Measurements from ENCODE around the gene CACNB1. TPM values are rescaled to one million over a fixed set of nuclear protein-coding genes. Genes with fewer than 3 reads are reported as not detected.

CACNB1 gene
- total RNA-seq, 1 experiment from 2014 or later, result 2.9 TPM

DNA sequence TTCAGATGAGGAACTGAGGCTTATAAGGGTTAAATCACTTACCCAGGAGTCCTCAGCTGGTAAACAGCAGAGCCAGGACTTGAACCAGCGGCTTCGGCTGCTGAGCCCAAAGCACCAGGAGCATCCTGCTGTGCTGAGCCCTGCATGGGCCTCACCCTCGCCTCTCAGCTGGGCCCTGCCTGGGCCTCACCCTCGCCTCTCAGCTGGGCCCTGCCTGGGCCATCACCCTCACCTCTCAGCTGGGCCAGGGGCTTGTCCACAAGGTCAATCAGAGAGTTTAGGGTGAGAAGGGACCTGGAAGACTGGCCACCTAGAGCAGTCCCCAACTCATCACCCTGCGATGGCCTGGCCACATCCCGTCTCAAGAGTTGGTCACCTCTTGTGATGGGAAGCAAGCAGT lies 24.1 kb upstream of the CACNB1 start:
- H3K4me3 ChIP-seq, result no peak overlapping the region
- peaks cover 26% of the 10 kb centered on the region for H3K27me3 ChIP-seq (replicated peaks)
- no peaks in the 10 kb centered on the region for H3K9me3 ChIP-seq (replicated peaks)
- H3K36me3 ChIP-seq, result no peaks in the 10 kb centered on the region
- no peak for DNase-seq (ENCODE audit: low read depth in 1 of 2, low spot score in 2 of 2)
- peaks cover 13% of the 10 kb centered on the region for H3K4me1 ChIP-seq (replicated peaks)
- H3K27ac ChIP-seq, result no peak overlapping the region

DNA sequence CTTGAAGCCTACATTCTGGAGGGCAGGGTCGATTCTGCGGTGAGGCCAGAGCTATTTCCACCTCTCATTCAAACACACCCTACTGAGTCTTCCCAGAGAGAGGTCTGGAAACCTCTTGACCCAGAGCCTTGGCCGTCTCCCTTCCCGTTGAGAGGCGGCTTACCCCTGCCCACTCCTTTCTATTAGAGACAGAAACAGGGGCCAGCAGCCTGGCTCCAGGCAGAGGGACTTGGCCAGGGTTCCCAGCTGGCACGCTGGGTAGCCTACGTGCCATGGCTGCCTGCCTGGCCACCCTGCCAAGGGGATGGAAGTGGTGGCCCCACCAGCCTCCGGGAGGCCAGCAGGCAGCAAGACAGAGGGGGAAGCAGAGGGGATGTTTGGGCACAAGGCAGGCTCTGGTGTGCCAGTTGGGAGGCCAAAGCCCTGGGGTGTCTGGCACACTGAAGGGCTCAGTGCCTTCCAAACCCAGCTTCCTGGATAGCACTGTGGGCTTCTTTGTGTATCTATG lies 22.2 kb upstream of the CACNB1 start:
- Histone ChIP-seq H3K9me3 (replicated peaks) (no peaks in the 10 kb centered on the region), H3K36me3 (no peaks in the 10 kb centered on the region), H3K27me3 (replicated peaks) (peaks cover 13% of the 10 kb centered on the region), H3K27ac (no peak overlapping the region), H3K4me3 (no peak overlapping the region), H3K4me1 (replicated peaks) (no peaks in the 10 kb centered on the region)
- no peak for DNase-seq (ENCODE audit: low read depth in 1 of 2, low spot score in 2 of 2)

DNA sequence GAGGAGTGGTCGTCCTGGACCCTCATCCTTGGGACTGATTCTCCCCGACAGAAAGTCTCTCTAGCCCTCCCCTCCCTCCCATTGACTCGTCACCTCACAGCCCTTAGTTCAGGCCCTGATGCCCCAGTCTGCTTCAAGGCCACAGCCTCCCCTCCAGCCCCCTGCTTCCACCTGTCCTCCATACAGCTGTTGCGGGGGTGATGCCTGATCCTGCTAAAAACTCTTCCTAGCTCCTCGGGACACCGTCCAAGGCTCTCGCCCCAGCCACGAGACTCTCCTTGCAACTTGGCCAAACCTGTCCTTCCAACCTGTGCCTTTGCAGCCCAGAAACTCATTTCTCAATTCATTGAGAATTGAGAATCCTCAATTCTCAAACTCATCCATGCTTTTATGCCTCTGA lies 21.4 kb upstream of the CACNB1 start:
- H3K4me1 ChIP-seq (replicated peaks), result no peaks in the 10 kb centered on the region
- peaks cover 5% of the 10 kb centered on the region for H3K27me3 ChIP-seq (replicated peaks)
- no peak overlapping the region for H3K27ac ChIP-seq
- H3K36me3 ChIP-seq, result no peaks in the 10 kb centered on the region
- no peak for DNase-seq (ENCODE audit: low read depth in 1 of 2, low spot score in 2 of 2)
- no peaks in the 10 kb centered on the region for H3K9me3 ChIP-seq (replicated peaks)
- H3K4me3 ChIP-seq, result no peak overlapping the region

DNA sequence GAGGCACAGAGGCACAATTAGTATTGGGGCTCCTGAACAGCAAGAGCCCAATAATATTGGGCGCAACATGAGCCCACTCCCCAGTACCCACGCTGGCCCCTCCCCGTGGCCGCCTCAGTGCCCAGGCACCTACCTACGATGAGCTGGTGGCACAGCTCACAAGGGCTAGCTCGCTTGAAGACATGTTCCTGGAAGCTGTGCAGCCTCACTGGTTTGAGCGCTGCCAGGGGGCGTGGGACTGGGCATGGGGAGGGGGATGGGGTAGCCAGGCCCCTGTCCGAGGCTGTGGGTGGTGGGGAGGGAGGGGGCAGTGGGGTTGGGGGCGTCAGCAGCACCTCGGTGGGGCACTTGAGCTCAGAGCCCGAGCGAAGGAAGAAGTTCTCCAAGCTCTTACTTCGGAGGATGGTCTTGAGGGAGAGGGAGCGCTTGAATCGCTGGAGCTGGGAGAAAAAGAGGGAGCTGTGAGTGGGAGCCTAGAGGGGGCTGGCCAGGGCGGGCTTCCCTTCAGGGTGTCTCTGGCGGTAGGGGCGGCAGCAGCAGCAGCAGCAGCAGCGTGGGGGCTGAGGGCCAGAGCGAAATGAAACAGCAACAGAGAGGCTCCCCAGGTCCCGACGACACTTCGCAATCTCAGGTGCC lies 20.4 kb upstream of the CACNB1 start:
- DNase-seq (ENCODE audit: low read depth in 1 of 2, low spot score in 2 of 2), result no peak
- Histone ChIP-seq H3K4me1 (replicated peaks) (no peaks in the 10 kb centered on the region), H3K27me3 (replicated peaks) (peaks cover 4% of the 10 kb centered on the region; the same call in 1 of the 2 replicates), H3K27ac (no peak overlapping the region), H3K36me3 (no peaks in the 10 kb centered on the region), H3K9me3 (replicated peaks) (no peaks in the 10 kb centered on the region), H3K4me3 (no peak overlapping the region)

DNA sequence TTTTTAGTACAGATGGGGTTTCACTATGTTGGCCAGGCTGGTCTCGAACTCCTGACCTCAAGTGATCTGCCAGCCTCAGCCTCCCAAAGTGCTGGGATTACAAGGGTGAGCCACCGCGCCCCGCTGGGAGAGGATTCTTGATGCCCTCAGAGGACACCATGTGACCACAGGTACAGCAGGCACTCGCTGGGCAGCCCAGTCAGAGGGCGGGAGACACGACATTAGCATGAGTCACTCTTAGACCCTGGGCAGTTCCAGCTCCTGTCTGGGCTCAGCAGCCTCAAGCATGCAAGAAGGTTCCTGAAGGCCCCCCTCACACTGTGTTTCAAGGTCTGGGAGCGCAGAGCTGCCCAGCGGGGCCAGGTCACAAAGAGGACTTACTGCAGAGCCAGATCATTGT lies 16.4 kb upstream of the CACNB1 start:
- Histone ChIP-seq H3K27me3 (replicated peaks) (peaks cover 4% of the 10 kb centered on the region; the same call in 1 of the 2 replicates), H3K9me3 (replicated peaks) (no peaks in the 10 kb centered on the region), H3K4me1 (replicated peaks) (peaks cover 11% of the 10 kb centered on the region), H3K4me3 (no peak overlapping the region), H3K36me3 (no peaks in the 10 kb centered on the region), H3K27ac (no peak overlapping the region)
- DNase-seq (ENCODE audit: low read depth in 1 of 2, low spot score in 2 of 2), result no peak

DNA sequence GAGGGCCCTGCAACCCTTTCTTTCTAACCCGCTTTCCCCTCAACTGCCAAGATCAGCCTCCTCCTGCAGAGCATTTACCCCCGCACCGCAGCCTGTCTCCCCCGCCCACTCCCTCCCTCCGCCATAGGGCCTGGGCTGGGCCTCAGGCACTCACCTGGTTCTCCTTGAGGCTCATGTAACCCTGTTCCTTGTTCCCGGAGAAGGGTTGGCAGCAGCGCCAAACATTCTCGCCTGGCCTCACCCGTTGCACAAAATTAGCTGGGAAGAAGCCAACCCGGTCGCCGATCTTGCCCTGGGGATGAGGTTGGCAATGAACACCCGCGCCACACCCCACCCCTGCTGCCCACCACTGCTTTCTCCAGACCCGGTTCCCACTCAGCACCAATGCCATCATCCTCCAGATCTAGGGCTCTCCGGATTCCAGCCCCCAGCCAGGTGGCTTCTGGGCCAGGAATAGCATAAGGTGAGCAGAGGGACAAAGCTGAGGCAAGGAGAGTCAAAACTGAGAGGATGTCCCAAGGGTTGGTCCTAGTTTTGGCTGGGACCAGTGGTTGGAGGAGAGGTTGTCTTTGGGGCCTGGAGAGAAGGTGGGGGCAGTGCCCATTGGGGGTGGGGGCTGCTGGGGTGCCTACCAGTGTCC lies 15.5 kb upstream of the CACNB1 start:
- DNase-seq (ENCODE audit: low read depth in 1 of 2, low spot score in 2 of 2), result no peak
- no peak overlapping the region for H3K4me3 ChIP-seq

DNA sequence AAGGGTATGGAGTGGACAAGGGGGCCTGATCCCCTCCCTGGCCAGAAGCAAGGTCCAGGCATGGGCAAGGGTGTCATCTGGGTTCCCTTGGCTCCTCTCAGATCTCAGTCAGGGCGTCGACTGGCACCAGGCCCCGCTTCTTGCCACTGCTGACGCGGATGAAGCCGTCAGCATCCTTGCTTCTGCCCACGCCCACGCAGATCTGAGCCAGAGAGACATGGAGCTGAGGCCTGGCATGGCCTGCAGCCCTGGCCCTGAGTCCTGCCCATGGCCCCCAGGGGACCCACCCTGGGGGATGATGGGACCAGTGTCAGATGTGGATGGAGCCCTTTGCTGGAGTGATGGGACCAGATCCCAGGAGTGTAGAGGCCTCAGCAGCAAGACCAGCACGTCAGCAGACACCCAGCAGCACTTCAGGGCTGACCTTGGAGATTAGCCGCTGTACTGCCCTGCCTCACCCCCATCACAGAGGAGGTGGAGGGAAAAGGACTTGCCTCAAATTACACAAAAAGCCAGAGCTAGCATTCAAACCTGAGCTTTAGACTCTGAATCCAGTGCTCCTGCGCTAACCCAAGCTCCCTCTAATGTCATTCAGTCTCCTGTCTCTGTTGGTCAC lies 14.8 kb upstream of the CACNB1 start:
- Histone ChIP-seq H3K27me3 (replicated peaks) (peaks cover 4% of the 10 kb centered on the region; the same call in 1 of the 2 replicates), H3K4me3 (no peak overlapping the region), H3K36me3 (no peaks in the 10 kb centered on the region), H3K9me3 (replicated peaks) (no peaks in the 10 kb centered on the region), H3K27ac (no peak overlapping the region), H3K4me1 (replicated peaks) (peaks cover 11% of the 10 kb centered on the region)
- no peak for DNase-seq (ENCODE audit: low read depth in 1 of 2, low spot score in 2 of 2)

More for the DNA sequence above, 15.5 kb upstream of the CACNB1 start:
- H3K9me3 ChIP-seq (replicated peaks), result no peaks in the 10 kb centered on the region
- H3K27me3 ChIP-seq (replicated peaks), result peaks cover 4% of the 10 kb centered on the region; the same call in 1 of the 2 replicates
- no peak overlapping the region for H3K27ac ChIP-seq
- H3K4me1 ChIP-seq (replicated peaks), result peaks cover 11% of the 10 kb centered on the region
- no peaks in the 10 kb centered on the region for H3K36me3 ChIP-seq

DNA sequence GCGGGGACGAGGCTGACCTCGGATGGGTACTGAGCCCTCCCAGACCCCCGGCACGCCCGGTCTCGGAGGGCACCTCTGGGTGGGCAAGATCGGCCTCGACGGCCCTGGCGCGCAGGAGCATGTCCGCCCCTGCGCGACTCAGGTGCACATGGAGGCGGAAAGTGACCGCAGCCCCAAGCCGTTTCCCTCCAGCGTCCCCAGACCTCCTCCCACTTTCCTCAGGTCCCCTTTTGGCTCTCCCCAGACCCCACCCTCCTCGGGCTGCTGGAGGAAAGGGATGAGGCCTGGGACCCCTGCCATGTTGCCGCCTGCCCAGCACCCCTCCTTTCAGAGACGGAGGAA lies 12.6 kb upstream of the CACNB1 start:
- no peak overlapping the region for H3K27ac ChIP-seq
- H3K9me3 ChIP-seq (replicated peaks), result no peaks in the 10 kb centered on the region
- H3K4me3 ChIP-seq, result peak overlapping the region; percentile 18
- H3K36me3 ChIP-seq, result peaks cover 5% of the 10 kb centered on the region
- no peaks in the 10 kb centered on the region; the same call in 1 of the 2 replicates for H3K27me3 ChIP-seq (replicated peaks)
- no peak for DNase-seq (ENCODE audit: low read depth in 1 of 2, low spot score in 2 of 2)
- peaks cover 11% of the 10 kb centered on the region for H3K4me1 ChIP-seq (replicated peaks)

DNA sequence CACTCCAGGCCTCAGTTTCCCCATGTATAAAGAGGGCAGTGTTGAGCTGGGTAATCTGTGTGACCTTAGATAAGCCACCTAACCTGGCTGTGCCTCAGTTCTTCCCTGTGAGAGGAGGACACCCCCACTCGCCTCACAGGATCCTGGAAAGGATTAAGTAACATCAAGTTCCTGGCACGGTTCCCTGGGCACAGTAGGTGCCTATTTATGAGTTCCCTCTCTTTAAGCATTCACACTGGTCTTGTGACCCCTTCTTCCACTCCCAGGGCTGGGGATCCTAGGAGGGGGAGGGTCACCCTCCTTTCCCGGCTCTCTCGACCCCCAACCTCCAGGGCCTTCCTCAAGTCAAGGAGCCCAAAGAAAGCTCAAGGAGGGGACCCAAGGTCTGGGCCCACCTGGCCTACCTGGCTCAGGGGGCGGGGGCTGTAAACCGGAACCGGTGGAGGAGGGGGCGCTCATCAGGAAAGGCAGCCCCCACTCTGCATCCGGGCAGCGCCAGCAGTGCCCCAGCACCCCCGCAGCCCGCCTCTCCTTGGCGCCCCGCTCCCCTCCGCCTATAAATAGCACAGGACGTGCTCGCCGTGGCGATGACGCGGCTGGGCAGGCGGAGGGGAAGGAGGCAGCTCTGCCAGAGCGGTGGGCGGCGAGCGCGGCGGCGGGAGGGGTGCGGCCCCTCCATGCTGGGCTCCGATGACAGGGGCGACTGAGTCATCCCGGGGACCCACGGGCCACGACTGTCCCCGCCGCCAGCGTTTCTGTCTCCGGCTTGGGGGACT lies 12.0 kb upstream of the CACNB1 start:
- Histone ChIP-seq H3K27me3 (replicated peaks) (no peaks in the 10 kb centered on the region; the same call in 1 of the 2 replicates), H3K4me3 (peak overlapping the region; percentile 18), H3K36me3 (peaks cover 11% of the 10 kb centered on the region), H3K27ac (no peak overlapping the region), H3K9me3 (replicated peaks) (no peaks in the 10 kb centered on the region), H3K4me1 (replicated peaks) (peaks cover 11% of the 10 kb centered on the region)
- DNase-seq (ENCODE audit: low read depth in 1 of 2, low spot score in 2 of 2), result peak in 1 of 2 experiments; percentile 64

DNA sequence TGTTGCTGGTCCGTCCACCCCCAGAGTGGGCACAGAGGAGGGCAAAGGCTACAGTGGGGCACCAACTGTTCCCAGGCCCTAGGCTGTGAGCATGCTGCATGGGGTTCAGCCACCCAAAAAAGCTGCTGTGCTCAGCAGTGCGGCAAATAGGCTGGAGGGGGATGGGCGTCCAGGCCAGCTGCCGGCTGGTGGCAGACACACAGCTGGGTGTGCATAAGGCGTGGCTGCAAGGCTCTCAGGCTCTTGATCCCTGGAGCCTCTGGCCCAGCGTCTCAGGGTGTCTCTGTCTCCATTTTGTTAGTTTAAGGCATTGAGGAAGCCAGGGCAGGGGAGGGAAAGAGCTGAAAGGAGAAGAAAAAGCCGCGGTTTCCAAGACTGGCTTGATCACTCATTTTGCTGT lies 11.4 kb upstream of the CACNB1 start:
- Histone ChIP-seq H3K4me3 (no peak overlapping the region), H3K4me1 (replicated peaks) (peaks cover 11% of the 10 kb centered on the region), H3K27ac (no peak overlapping the region), H3K27me3 (replicated peaks) (no peaks in the 10 kb centered on the region; the same call in 1 of the 2 replicates), H3K9me3 (replicated peaks) (no peaks in the 10 kb centered on the region), H3K36me3 (peaks cover 17% of the 10 kb centered on the region)
- DNase-seq (ENCODE audit: low read depth in 1 of 2, low spot score in 2 of 2), result no peak

DNA sequence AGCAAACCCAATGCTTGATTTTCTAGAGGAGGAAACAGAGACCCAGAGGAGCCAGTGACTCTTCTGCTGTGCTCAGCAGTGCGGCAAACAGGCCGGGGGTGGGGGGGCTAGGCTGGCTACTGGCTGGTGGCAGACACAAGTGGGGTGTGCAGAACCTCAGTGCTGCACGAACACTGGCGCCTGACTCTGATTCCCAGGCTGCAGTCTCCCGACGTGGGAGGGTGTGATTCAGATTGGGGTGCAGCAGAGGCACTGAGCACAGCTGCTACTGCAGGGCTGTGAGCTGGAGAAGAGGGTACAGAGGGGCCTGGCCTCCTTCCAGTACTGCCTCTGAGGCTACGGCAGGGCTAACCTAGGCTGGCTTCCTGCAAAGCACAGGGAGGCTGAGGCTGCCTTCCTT lies 10.7 kb upstream of the CACNB1 start:
- Histone ChIP-seq H3K4me3 (no peak overlapping the region), H3K4me1 (replicated peaks) (peaks cover 11% of the 10 kb centered on the region), H3K9me3 (replicated peaks) (no peaks in the 10 kb centered on the region), H3K27me3 (replicated peaks) (no peaks in the 10 kb centered on the region; the same call in 1 of the 2 replicates), H3K27ac (no peak overlapping the region), H3K36me3 (peaks cover 25% of the 10 kb centered on the region)
- no peak for DNase-seq (ENCODE audit: low read depth in 1 of 2, low spot score in 2 of 2)

DNA sequence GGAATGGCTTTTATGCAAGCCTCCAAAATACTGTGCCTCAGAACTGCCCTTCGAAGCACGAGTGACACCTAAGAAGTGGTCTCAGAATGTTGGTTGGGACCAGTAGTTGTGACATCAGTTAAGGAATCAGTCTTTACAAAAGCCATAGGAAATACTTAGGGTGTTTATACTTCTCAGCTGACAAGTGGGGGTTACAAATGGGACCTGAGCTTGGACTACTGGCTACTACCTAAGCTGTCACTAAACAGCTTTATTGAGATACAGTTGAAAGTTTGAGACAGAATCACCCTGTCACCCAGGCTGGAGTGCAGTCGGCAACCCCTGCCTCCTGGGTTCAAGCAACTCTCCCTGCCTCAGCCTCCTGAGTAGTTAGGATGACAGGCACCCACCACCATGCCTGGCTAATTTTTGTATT lies 7.7 kb upstream of the CACNB1 start:
- Histone ChIP-seq H3K36me3 (peaks cover 54% of the 10 kb centered on the region), H3K4me1 (replicated peaks) (peaks cover 22% of the 10 kb centered on the region), H3K27ac (no peak overlapping the region), H3K4me3 (no peak overlapping the region), H3K9me3 (replicated peaks) (no peaks in the 10 kb centered on the region), H3K27me3 (replicated peaks) (no peaks in the 10 kb centered on the region; the same call in 1 of the 2 replicates)
- no peak for DNase-seq (ENCODE audit: low read depth in 1 of 2, low spot score in 2 of 2)

DNA sequence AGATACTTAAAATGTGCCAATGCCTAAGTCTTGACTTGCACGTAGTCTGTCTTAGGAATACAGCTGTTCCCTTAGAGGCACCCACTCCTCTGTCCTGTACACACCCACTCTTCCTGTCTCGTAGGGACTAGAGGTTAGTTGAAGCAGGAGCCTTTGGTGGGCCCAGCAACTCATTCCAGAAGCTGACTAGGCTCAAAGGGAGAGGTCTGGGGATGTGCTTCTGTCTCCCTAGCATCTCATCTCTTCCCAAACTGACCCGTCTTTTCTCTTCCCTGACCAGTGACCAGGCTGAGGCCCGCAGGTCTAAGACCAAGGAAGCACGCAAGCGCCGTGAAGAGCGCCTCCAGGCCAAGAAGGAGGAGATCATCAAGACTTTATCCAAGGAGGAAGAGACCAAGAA lies 6.8 kb upstream of the CACNB1 start:
- H3K4me1 ChIP-seq (replicated peaks), result peaks cover 16% of the 10 kb centered on the region
- no peak for DNase-seq (ENCODE audit: low read depth in 1 of 2, low spot score in 2 of 2)
- no peaks in the 10 kb centered on the region for H3K9me3 ChIP-seq (replicated peaks)
- no peak overlapping the region for H3K4me3 ChIP-seq
- H3K27me3 ChIP-seq (replicated peaks), result no peaks in the 10 kb centered on the region
- H3K36me3 ChIP-seq, result peaks cover 54% of the 10 kb centered on the region
- H3K27ac ChIP-seq, result no peak overlapping the region
